ENCODE measurements around the gene FNDC4.

The FNDC4 gene

GRCh38 chr2:27527182-27527581 is 32.2 kb upstream of the FNDC4 start:
- no peak for DNase-seq (ENCODE audit: extremely low read depth, insufficient read length)
- TF ChIP-seq CTCF (IDR thresholded peaks at IDR 0.05; ENCODE audit: insufficient read depth, low read length, poor library complexity, severe bottlenecking): no peak

GRCh38 chr2:27522400-27522945 is 27.5 kb upstream of the FNDC4 start:
- H3K27me3 ChIP-seq (replicated peaks; ENCODE audit: control insufficient read depth, insufficient read depth, low read length): no peaks in the 10 kb centered on the region; the same call in 1 of the 2 replicates
- TF ChIP-seq CTCF (IDR thresholded peaks at IDR 0.05; ENCODE audit: insufficient read depth, low read length, poor library complexity, severe bottlenecking): no peak
- no peak overlapping the region for H3K4me3 ChIP-seq (replicated peaks; ENCODE audit: low read depth, low read length)
- no peak for DNase-seq (ENCODE audit: extremely low read depth, insufficient read length)
- no peaks in the 10 kb centered on the region for H3K36me3 ChIP-seq (ENCODE audit: control insufficient read depth, insufficient read depth, low read length)

More at GRCh38 chr2:27527182-27527581, 32.2 kb upstream of the FNDC4 start:
- H3K36me3 ChIP-seq (ENCODE audit: control insufficient read depth, insufficient read depth, low read length): no peaks in the 10 kb centered on the region
- H3K27me3 ChIP-seq (replicated peaks; ENCODE audit: control insufficient read depth, insufficient read depth, low read length): no peaks in the 10 kb centered on the region
- H3K4me3 ChIP-seq (replicated peaks; ENCODE audit: low read depth, low read length): no peak overlapping the region

GRCh38 chr2:27520316-27520715 is 25.3 kb upstream of the FNDC4 start:
- no peak for DNase-seq (ENCODE audit: extremely low read depth, insufficient read length)
- Histone ChIP-seq H3K27me3 (replicated peaks; ENCODE audit: control insufficient read depth, insufficient read depth, low read length) (no peaks in the 10 kb centered on the region; the same call in 1 of the 2 replicates), H3K4me3 (replicated peaks; ENCODE audit: low read depth, low read length) (no peak overlapping the region), H3K36me3 (ENCODE audit: control insufficient read depth, insufficient read depth, low read length) (no peaks in the 10 kb centered on the region)
- TF ChIP-seq CTCF (IDR thresholded peaks at IDR 0.05; ENCODE audit: insufficient read depth, low read length, poor library complexity, severe bottlenecking): no peak

GRCh38 chr2:27518782-27519113 is 23.7 kb upstream of the FNDC4 start:
- no peak for TF ChIP-seq CTCF (IDR thresholded peaks at IDR 0.05; ENCODE audit: insufficient read depth, low read length, poor library complexity, severe bottlenecking)
- DNase-seq (ENCODE audit: extremely low read depth, insufficient read length): no peak
- Histone ChIP-seq H3K36me3 (ENCODE audit: control insufficient read depth, insufficient read depth, low read length) (no peaks in the 10 kb centered on the region), H3K27me3 (replicated peaks; ENCODE audit: control insufficient read depth, insufficient read depth, low read length) (no peaks in the 10 kb centered on the region; the same call in 1 of the 2 replicates), H3K4me3 (replicated peaks; ENCODE audit: low read depth, low read length) (no peak overlapping the region)

GRCh38 chr2:27518113-27518781 is 23.2 kb upstream of the FNDC4 start:
- Histone ChIP-seq H3K36me3 (ENCODE audit: control insufficient read depth, insufficient read depth, low read length) (no peaks in the 10 kb centered on the region), H3K27me3 (replicated peaks; ENCODE audit: control insufficient read depth, insufficient read depth, low read length) (no peaks in the 10 kb centered on the region; the same call in 1 of the 2 replicates), H3K4me3 (replicated peaks; ENCODE audit: low read depth, low read length) (no peak overlapping the region)
- no peak for DNase-seq (ENCODE audit: extremely low read depth, insufficient read length)
- TF ChIP-seq CTCF (IDR thresholded peaks at IDR 0.05; ENCODE audit: insufficient read depth, low read length, poor library complexity, severe bottlenecking): no peak
